Lung (tissue), 12 donors: Measurements from ENCODE around the gene PLG. TPM values are rescaled to one million over a fixed set of nuclear protein-coding genes. Genes with fewer than 3 reads are reported as not detected.
"Not testable (repeated sequence)": the region's sequence is repeated elsewhere in the genome, so short reads cannot be mapped to it uniquely, and the experiment has no call there.

Experiments
- ATAC-seq: fragments of 200-7000 bp; cut with Tn5 transposase; one replicate; pipeline ENCODE4 v1.9.1; 2020; ENCODE audit warnings: moderate number of reproducible peaks; ENCODE audit not compliant: insufficient read depth, low FRiP score
- DNase-seq, 3 donors: peaks; one replicate each; pipeline ENCODE4 v3.0.0-alpha.2; 2013 to 2017
- H3K27ac ChIP-seq, 2 donors: one replicate each; pipeline ENCODE4 v1.5.1; 2013; ENCODE audit warnings: mild to moderate bottlenecking in 2 of 2, moderate library complexity in 2 of 2, control low read depth in 1 of 2, inconsistent platforms in 1 of 2, low read depth in 1 of 2, low read length in 1 of 2
- H3K27me3 ChIP-seq, 3 donors: one replicate each; pipeline ENCODE4 v1.5.1; 2013; ENCODE audit warnings: low read length in 2 of 3; ENCODE audit not compliant: control insufficient read depth in 3 of 3, insufficient read depth in 3 of 3
- H3K36me3 ChIP-seq, 4 donors: one replicate each; pipeline ENCODE4 v1.5.1; 2013; ENCODE audit warnings: low read length in 4 of 4, mild to moderate bottlenecking in 1 of 4, moderate library complexity in 1 of 4; ENCODE audit not compliant: control insufficient read depth in 4 of 4, insufficient read depth in 4 of 4
- H3K4me1 ChIP-seq, 5 donors: one replicate each; pipeline ENCODE4 v1.5.1; 2013; ENCODE audit warnings: low read length in 5 of 5, mild to moderate bottlenecking in 2 of 5, moderate library complexity in 1 of 5; ENCODE audit not compliant: control insufficient read depth in 5 of 5, insufficient read depth in 5 of 5
- H3K4me3 ChIP-seq: one replicate; pipeline ENCODE4 v1.5.1; 2013; ENCODE audit warnings: mild to moderate bottlenecking, control low read depth, moderate library complexity
- H3K9ac ChIP-seq, 2 donors: one replicate each; pipeline ENCODE4 v1.5.1; 2013; ENCODE audit warnings: low read length in 2 of 2, control low read depth in 1 of 2; ENCODE audit not compliant: insufficient read depth in 1 of 2
- H3K9me3 ChIP-seq, 4 donors: one replicate each; pipeline ENCODE4 v1.5.1; 2013; ENCODE audit warnings: low read length in 3 of 4, mild to moderate bottlenecking in 1 of 4, moderate library complexity in 1 of 4; ENCODE audit not compliant: control insufficient read depth in 4 of 4, insufficient read depth in 3 of 4
- WGBS, 2 donors: extraction: QIAGEN DNeasy Blood & Tissue Kit; methylation state at CpG; one replicate each; pipeline ENCODE4 v1.1.7; 2013; 5-methylcytosine and 5-hydroxymethylcytosine counted together
- polyA plus RNA-seq, 2 donors: library from polyadenylated mRNA; stranded (reverse); fragments of 200-250 nt; gene quantifications; one replicate each; pipeline ENCODE4 v1.2.1, GENCODE V29; 2013
- total RNA-seq, 2 donors: library from RNA; depleted of rRNA in 1 of 2; stranded (reverse); fragments of >200 nt in 1 of 2; gene quantifications; one replicate each; pipeline ENCODE4 v1.2.1, GENCODE V29; 2014 to 2021
- TF ChIP-seq, protein P1 (sequence below): IDR thresholded peaks from 2 replicates; pipeline ENCODE4 v1.5.1; 2012; ENCODE audit warnings: mild to moderate bottlenecking; ENCODE audit errors: control extremely low read depth, extremely low read depth
- donor health status: control.
- donor health status: control.
- donor health status: Bipolar disorder and iron deficiency.
- donor health status: healthy.
- donor health status: DM: yes; HTN: yes; CAD: no.

Gene PLG
- total and polyA plus RNA-seq, 4 donors = 0.52 to 1.7 (median 1.5) TPM; not detected in 1

DNA sequence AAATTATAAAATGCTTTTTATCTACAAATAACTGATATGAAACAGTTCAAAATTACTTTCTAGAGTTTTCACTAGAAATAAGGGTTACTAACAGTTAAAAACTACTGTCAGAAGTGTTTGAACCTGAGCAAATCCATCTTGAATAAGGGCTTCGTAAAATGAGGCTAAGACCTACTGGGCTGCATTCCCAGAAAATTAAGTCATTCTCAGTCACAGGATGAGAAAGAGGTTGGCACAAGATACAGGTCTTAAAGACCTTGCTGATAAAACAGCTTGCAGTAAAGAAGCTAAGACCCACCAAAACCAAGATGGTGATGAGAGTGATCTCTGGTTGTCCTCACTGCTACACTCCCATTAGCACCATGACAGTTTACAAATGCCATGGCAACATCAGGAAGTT, 93.7 kb downstream of the PLG start:
- DNase-seq (no peak), ATAC-seq (no peak)
- no peak overlapping the region for H3K9ac ChIP-seq
- 35 to 76% methylated on average over 1 of the region's 1 CpG for WGBS, 2 donors
- H3K36me3 ChIP-seq = no peaks in the 10 kb centered on the region
- H3K4me3 ChIP-seq = no peak overlapping the region
- H3K27ac ChIP-seq = no peak overlapping the region
- TF ChIP-seq, protein P1, sequence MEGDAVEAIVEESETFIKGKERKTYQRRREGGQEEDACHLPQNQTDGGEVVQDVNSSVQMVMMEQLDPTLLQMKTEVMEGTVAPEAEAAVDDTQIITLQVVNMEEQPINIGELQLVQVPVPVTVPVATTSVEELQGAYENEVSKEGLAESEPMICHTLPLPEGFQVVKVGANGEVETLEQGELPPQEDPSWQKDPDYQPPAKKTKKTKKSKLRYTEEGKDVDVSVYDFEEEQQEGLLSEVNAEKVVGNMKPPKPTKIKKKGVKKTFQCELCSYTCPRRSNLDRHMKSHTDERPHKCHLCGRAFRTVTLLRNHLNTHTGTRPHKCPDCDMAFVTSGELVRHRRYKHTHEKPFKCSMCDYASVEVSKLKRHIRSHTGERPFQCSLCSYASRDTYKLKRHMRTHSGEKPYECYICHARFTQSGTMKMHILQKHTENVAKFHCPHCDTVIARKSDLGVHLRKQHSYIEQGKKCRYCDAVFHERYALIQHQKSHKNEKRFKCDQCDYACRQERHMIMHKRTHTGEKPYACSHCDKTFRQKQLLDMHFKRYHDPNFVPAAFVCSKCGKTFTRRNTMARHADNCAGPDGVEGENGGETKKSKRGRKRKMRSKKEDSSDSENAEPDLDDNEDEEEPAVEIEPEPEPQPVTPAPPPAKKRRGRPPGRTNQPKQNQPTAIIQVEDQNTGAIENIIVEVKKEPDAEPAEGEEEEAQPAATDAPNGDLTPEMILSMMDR = no peak
- no peaks in the 10 kb centered on the region for H3K27me3 ChIP-seq
- peaks cover 0 to 5% (median 0%) of the 10 kb centered on the region in 4 donors for H3K9me3 ChIP-seq
- H3K4me1 ChIP-seq = peaks cover 0 to 2% (median 0%) of the 10 kb centered on the region in 5 donors

DNA sequence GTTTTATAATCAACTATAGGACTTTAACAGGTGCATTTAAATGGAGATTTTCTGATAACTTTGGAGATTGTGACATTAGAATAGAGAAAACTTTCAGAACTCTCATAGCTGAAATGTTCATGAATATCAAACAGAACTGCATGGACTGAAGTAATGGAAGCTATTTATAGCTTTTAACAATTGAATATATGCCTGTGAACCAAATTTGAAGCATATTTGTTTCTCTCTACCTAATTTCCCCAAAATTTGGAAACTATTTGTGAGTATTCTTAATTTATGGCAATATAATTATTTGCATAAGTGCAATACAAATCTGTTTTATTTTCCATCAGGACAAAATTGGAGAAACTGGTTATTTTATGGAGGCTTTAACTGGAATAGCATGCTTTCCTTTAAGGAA, 96.6 kb downstream of the PLG start:
- TF ChIP-seq, protein P1 = no peak
- ATAC-seq (no peak), DNase-seq (no peak)
- peaks cover 0 to 2% (median 0%) of the 10 kb centered on the region in 5 donors for H3K4me1 ChIP-seq
- no peaks in the 10 kb centered on the region for H3K27me3 ChIP-seq
- no peak overlapping the region for H3K9ac ChIP-seq
- H3K9me3 ChIP-seq = peaks cover 0 to 5% (median 0%) of the 10 kb centered on the region in 4 donors
- no peak overlapping the region for H3K27ac ChIP-seq
- H3K4me3 ChIP-seq = no peak overlapping the region
- H3K36me3 ChIP-seq = no peaks in the 10 kb centered on the region

DNA sequence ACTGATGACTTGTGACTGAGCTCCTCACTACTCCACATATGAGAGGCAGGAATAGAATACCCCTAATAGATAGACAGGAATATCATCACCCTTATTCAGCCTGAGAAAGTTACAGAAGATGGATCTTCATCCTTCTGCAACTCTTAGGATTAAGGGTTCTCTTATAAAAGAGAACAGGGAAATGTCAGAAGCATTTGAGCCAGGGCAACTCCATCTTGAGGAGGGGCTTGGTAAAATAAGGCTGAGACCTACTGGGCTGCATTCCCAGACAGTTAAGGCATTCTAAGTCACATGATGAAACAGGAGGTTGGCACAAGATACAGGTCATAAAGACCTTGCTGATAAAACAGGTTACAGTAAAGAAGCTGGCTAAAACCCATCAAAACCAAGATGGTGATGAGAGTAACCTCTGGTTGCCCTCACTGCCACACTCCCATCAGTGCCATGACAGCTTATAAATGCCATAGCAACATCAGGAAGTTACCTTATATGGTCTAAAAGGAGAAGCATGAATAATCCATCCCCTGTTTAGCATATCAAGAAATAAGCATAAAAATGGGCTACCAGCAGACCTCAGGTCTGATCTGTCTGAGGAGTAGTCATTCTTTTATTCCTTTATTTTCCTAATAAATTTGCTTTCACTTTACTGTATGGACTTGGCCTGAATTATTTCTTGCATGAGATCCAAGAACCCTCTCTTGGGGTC, 97.9 kb downstream of the PLG start:
- H3K4me3 ChIP-seq = no peak overlapping the region
- TF ChIP-seq, protein P1 = no peak
- no peaks in the 10 kb centered on the region for H3K27me3 ChIP-seq
- H3K4me1 ChIP-seq = no peaks in the 10 kb centered on the region
- DNase-seq (no peak), ATAC-seq (no peak)
- H3K36me3 ChIP-seq = no peaks in the 10 kb centered on the region
- peaks cover 0 to 5% (median 0%) of the 10 kb centered on the region in 4 donors for H3K9me3 ChIP-seq
- H3K27ac ChIP-seq = no peak overlapping the region
- no peak overlapping the region for H3K9ac ChIP-seq

DNA sequence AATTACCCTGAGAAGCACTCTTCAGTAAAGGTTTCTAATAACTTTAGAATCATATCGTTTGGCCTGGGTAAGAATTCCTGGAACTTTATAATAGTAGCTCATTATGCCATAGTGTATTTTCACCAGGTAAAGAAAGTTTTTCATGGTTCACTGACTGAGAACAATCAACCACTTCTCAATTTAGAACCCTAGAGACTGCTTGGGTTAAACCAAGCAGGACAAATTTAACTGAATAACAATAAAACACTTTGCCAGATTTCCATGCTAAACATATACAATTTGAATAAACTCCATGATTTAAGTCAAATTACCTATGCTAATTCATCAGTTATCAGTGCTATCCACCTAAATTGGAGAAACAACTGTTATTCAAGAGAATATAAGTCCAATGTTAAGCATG, 99.4 kb downstream of the PLG start:
- Histone ChIP-seq H3K4me3 (no peak overlapping the region), H3K27me3 (no peaks in the 10 kb centered on the region), H3K36me3 (no peaks in the 10 kb centered on the region), H3K27ac (no peak overlapping the region), H3K4me1 (no peaks in the 10 kb centered on the region), H3K9me3 (peaks cover 0 to 5% (median 0%) of the 10 kb centered on the region in 4 donors), H3K9ac (no peak overlapping the region)
- TF ChIP-seq, protein P1 = no peak
- ATAC-seq (no peak), DNase-seq (no peak)
- WGBS, 2 donors = 77 to 79% methylated on average over 1 of the region's 1 CpG

DNA sequence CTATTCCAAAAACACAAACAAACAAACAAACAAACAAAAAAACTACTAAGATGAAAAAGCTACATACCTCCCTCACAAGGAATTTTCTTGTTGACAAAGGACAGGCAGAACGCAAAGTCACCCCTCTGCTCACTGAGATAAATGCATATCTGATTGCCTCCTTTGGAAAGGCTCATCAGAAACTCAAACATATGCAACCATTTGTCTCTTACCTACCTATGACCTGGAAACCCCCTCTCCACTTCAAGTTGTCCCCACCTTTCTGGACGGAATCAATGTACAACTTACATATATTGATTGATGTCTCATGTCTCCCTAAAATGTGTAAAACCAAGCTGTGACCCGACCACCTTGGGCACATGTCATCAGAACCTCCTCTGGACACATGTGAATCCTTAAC, 100.0 kb downstream of the PLG start:
- not testable (repeated sequence) for DNase-seq, H3K4me3 ChIP-seq, H3K27me3 ChIP-seq, H3K9me3 ChIP-seq, H3K27ac ChIP-seq, H3K9ac ChIP-seq, H3K36me3 ChIP-seq, ATAC-seq, H3K4me1 ChIP-seq
- WGBS, 2 donors = 76 to 86% methylated on average over 3 of the region's 3 CpGs
